WTC11 (cell line): ENCODE results near the gene SOAT2.

Experiments
- ZNF232 ChIP-seq: sonication (generic); formaldehyde crosslinking; IDR thresholded peaks from 2 replicates; pipeline ENCODE4 v1.8.0; 2022; ENCODE audit warnings: mild to moderate bottlenecking, missing genetic modification reagents
- ZNF423 ChIP-seq: fragments of 250-450 bp; sonication (Bioruptor Pico); IDR thresholded peaks from 2 replicates; pipeline ENCODE4 v2.1.2; 2022; ENCODE audit warnings: mild to moderate bottlenecking, moderate library complexity
- TF ChIP-seq, protein P1 (sequence below): sonication (generic); formaldehyde crosslinking; conservative IDR thresholded peaks from 2 replicates; pipeline ENCODE4 v1.8.1; 2022; ENCODE audit warnings: mild to moderate bottlenecking, missing genetic modification reagents
- TF ChIP-seq, protein P2 (sequence below): fragments of 200-600 bp; IDR thresholded peaks from 2 replicates; pipeline ENCODE4 v1.8.0; 2022; ENCODE audit warnings: antibody characterized with exemption
- TF ChIP-seq, protein P3 (sequence below): sonication (generic); formaldehyde crosslinking; IDR thresholded peaks from 2 replicates; pipeline ENCODE4 v1.8.0; 2022; ENCODE audit warnings: mild to moderate bottlenecking, missing genetic modification reagents

DNA sequence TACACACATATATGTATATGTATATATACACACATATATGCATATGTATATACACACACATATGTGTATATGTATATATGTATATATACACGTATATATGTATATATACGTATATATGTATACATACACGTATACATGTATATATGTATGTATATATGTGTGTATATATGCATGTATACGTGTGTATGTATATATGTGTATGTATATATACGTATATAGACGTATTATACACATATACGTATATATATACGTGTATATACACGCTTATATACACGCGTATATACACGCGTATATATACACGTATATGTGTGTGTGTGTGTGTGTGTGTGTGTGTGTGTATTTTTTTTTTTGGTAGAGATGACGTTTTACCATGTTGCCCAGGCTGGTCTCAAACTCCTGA is 44.4 kb downstream of the SOAT2 start:
- TF ChIP-seq ZNF423 (CRISPR knock-in tag) (no peak), ZNF232 (CRISPR knock-in tag) (no peak)
- TF ChIP-seq, protein P1, sequence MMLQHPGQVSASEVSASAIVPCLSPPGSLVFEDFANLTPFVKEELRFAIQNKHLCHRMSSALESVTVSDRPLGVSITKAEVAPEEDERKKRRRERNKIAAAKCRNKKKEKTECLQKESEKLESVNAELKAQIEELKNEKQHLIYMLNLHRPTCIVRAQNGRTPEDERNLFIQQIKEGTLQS (CRISPR knock-in tag), result no peak
- TF ChIP-seq, protein P2, sequence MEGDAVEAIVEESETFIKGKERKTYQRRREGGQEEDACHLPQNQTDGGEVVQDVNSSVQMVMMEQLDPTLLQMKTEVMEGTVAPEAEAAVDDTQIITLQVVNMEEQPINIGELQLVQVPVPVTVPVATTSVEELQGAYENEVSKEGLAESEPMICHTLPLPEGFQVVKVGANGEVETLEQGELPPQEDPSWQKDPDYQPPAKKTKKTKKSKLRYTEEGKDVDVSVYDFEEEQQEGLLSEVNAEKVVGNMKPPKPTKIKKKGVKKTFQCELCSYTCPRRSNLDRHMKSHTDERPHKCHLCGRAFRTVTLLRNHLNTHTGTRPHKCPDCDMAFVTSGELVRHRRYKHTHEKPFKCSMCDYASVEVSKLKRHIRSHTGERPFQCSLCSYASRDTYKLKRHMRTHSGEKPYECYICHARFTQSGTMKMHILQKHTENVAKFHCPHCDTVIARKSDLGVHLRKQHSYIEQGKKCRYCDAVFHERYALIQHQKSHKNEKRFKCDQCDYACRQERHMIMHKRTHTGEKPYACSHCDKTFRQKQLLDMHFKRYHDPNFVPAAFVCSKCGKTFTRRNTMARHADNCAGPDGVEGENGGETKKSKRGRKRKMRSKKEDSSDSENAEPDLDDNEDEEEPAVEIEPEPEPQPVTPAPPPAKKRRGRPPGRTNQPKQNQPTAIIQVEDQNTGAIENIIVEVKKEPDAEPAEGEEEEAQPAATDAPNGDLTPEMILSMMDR, result no peak
- TF ChIP-seq, protein P3, sequence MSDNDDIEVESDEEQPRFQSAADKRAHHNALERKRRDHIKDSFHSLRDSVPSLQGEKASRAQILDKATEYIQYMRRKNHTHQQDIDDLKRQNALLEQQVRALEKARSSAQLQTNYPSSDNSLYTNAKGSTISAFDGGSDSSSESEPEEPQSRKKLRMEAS (CRISPR knock-in tag), result no peak
